Measurements from ENCODE around the gene HOXA6.

- TF ChIP-seq CTCF (IDR thresholded peaks at IDR 0.05) (no peak), POLR2A (IDR thresholded peaks at IDR 0.05) (no peak)
These were observed 9.1 kb downstream of the HOXA6 start for GRCh38 chr7:27138472-27138871.

All from esophagus squamous epithelium (tissue), 4 donors.